CD4-positive, alpha-beta memory T cell (primary cell): ENCODE results near the gene MYO5A. TPM values are rescaled to one million over a fixed set of nuclear protein-coding genes. Genes with fewer than 3 reads are reported as not detected.
"Not testable (repeated sequence)": the region's sequence is repeated elsewhere in the genome, so short reads cannot be mapped to it uniquely, and the experiment has no call there.

Source experiments
- CTCF ChIA-PET: fragments of 350-600 bp; sonication (Branson Sonifier 250); formaldehyde crosslinking; loops from one replicate; lab custom pipeline; 2021; ENCODE audit warnings: inconsistent platforms; ENCODE audit not compliant: partially characterized antibody; lab: Charles Lee
- POLR2A ChIA-PET: fragments of 350-600 bp; sonication (Branson Sonifier 250); formaldehyde crosslinking; loops from one replicate; lab custom pipeline; 2021; ENCODE audit not compliant: partially characterized antibody; lab: Charles Lee
- DNase-seq, 5 donors: peaks; one replicate each; pipeline versions ENCODE4 v3.0.0 to v3.0.0-alpha.2; 2020 to 2022; ENCODE audit warnings: mixed read lengths in 1 of 5
- H3K27ac ChIP-seq: one replicate; pipeline ENCODE4 v1.7.0; 2013; ENCODE audit warnings: low read depth, low read length
- H3K27me3 ChIP-seq: 2 replicates; pipeline ENCODE4 v1.7.0; 2013; ENCODE audit warnings: mild to moderate bottlenecking, low read length, moderate library complexity; ENCODE audit not compliant: insufficient read depth
- H3K36me3 ChIP-seq: 2 replicates; pipeline ENCODE4 v1.7.0; 2013; ENCODE audit warnings: mild to moderate bottlenecking, low read length, moderate library complexity; ENCODE audit not compliant: insufficient read depth
- H3K4me1 ChIP-seq: 2 replicates; pipeline ENCODE4 v1.7.0; 2013; ENCODE audit warnings: mild to moderate bottlenecking, low read length, moderate library complexity; ENCODE audit not compliant: insufficient read depth
- H3K4me3 ChIP-seq, 2 donors: one replicate each; pipeline ENCODE4 v1.7.0; 2013; ENCODE audit warnings: low read length in 2 of 2, mild to moderate bottlenecking in 1 of 2
- H3K9me3 ChIP-seq, 2 donors: one replicate each; pipeline ENCODE4 v1.7.0; 2013; ENCODE audit warnings: low read length in 2 of 2, control low read depth in 1 of 2; ENCODE audit not compliant: control insufficient read depth in 1 of 2
- H3K27ac Mint-ChIP-seq, 7 donors: one replicate each; pipeline ENCODE4 v1.8.0; 2020 to 2021; ENCODE audit warnings: mixed read lengths in 7 of 7, mild to moderate bottlenecking in 6 of 7, inconsistent platforms in 3 of 7, moderate library complexity in 3 of 7
- H3K27me3 Mint-ChIP-seq, 2 donors: one replicate each; pipeline ENCODE4 v1.8.0; 2020 to 2021; ENCODE audit warnings: mixed read lengths in 2 of 2
- H3K36me3 Mint-ChIP-seq, 2 donors: one replicate each; pipeline ENCODE4 v1.8.0; 2020 to 2021; ENCODE audit warnings: mixed read lengths in 2 of 2, inconsistent platforms in 1 of 2, mild to moderate bottlenecking in 1 of 2
- H3K4me1 Mint-ChIP-seq, 4 donors: one replicate each; pipeline ENCODE4 v1.8.0; 2020 to 2021; ENCODE audit warnings: mixed read lengths in 4 of 4, mild to moderate bottlenecking in 1 of 4
- H3K4me3 Mint-ChIP-seq, 8 donors: one replicate each; pipeline ENCODE4 v1.8.0; 2020 to 2021; ENCODE audit warnings: mixed read lengths in 8 of 8, mild to moderate bottlenecking in 7 of 8, moderate library complexity in 6 of 8, inconsistent platforms in 3 of 8
- H3K9me3 Mint-ChIP-seq, 8 donors: one replicate each; pipeline ENCODE4 v1.8.0; 2020 to 2021; ENCODE audit warnings: mixed read lengths in 8 of 8, mild to moderate bottlenecking in 5 of 8, inconsistent platforms in 3 of 8, moderate library complexity in 1 of 8
- intact Hi-C: fragments of 100-400 bp; cut with micrococcal nuclease; formaldehyde crosslinking; loops from one replicate; pipeline ENCODE4 v1.15.1; 2023
- polyA plus RNA-seq, 2 donors: library from polyadenylated mRNA; unstranded; fragments of 300-500 nt; fragmentation: Illumina TruSeq; gene quantifications; one replicate each; pipeline ENCODE4 v1.2.3, GENCODE V29; 2021
- total RNA-seq, 2 experiments: library from RNA; stranded (reverse); gene quantifications; one replicate each; pipeline ENCODE4 v1.2.3, GENCODE V29; 2021

The MYO5A gene
- total and polyA plus RNA-seq, 4 experiments from 2014 or later = 3.6 to 43.9 (median 25.6) TPM

- Mint-ChIP-seq H3K36me3 (peaks cover 0 to 11% of the 10 kb centered on the region in 2 donors), H3K27me3 (no peaks in the 10 kb centered on the region), H3K27ac (peak overlapping the region; percentile 95 to 100 (median 98)), H3K9me3 (peaks cover 0 to 3% (median 0%) of the 10 kb centered on the region in 8 donors), H3K4me1 (peaks cover 33 to 52% (median 42%) of the 10 kb centered on the region in 4 donors), H3K4me3 (peak overlapping the region; percentile 84 to 100 (median 94))
- Histone ChIP-seq H3K9me3 (no peaks in the 10 kb centered on the region), H3K27me3 (no peaks in the 10 kb centered on the region), H3K4me3 (peak overlapping the region; percentile 64 to 80), H3K27ac (peak overlapping the region; percentile 98), H3K36me3 (no peaks in the 10 kb centered on the region), H3K4me1 (peaks cover 51% of the 10 kb centered on the region)
- intact Hi-C loops = loop anchor here (1.0 to 10.0 kb wide), 6 partner anchors 86 to 389 kb away; partner anchors contain the start of gene ATOSA
- POLR2A ChIA-PET = interaction anchor here (0.6 to 1.7 kb wide), 8 partner anchors 10 to 237 kb away, joined by 3 to 14 read pairs (median 4); partner anchors contain the start of gene MYO5A
- peak in 3 of 5 donors; percentile 47 to 64 (median 61) for DNase-seq
- CTCF ChIA-PET = interaction anchor here (1.0 to 1.3 kb wide), 2 partner anchors 189 to 237 kb away, joined by 3 read pairs; no protein-coding TSS in a partner anchor
Measured at GRCh38 chr15:52567871-52568600, 39.4 kb upstream of the MYO5A start.

- peaks cover 0 to 3% (median 0%) of the 10 kb centered on the region in 8 donors for H3K9me3 Mint-ChIP-seq
- no peak for DNase-seq
- peaks cover 37 to 62% (median 50%) of the 10 kb centered on the region in 4 donors for H3K4me1 Mint-ChIP-seq
- CTCF ChIA-PET = interaction anchor here (1.0 kb wide), 1 partner anchor 310 kb away, joined by 4 read pairs; no protein-coding TSS in a partner anchor
- peak overlapping the region; percentile 60 to 100 (median 98) for H3K27ac Mint-ChIP-seq
- intact Hi-C loops = loop anchor here (5.0 to 10.0 kb wide), 4 partner anchors 85 to 312 kb away; no protein-coding TSS in a partner anchor
- Histone ChIP-seq H3K36me3 (no peaks in the 10 kb centered on the region), H3K4me1 (peaks cover 54% of the 10 kb centered on the region), H3K27me3 (no peaks in the 10 kb centered on the region), H3K27ac (peak overlapping the region; percentile 37), H3K4me3 (peak overlapping the region in 1 of 2 donors; percentile 80), H3K9me3 (no peaks in the 10 kb centered on the region)
- H3K27me3 Mint-ChIP-seq = no peaks in the 10 kb centered on the region
- H3K4me3 Mint-ChIP-seq = peak overlapping the region in 7 of 8 donors; percentile 6 to 100 (median 94)
- H3K36me3 Mint-ChIP-seq = peaks cover 4 to 14% of the 10 kb centered on the region in 2 donors
- POLR2A ChIA-PET = interaction anchor here (0.6 to 1.0 kb wide), 2 partner anchors 156 to 235 kb away, joined by 3 read pairs; no protein-coding TSS in a partner anchor
Measured at GRCh38 chr15:52566889-52567288, 38.2 kb upstream of the MYO5A start.

GRCh38 chr15:52565417-52566358 is 37.0 kb upstream of the MYO5A start:
- H3K36me3 ChIP-seq, H3K9me3 Mint-ChIP-seq, H3K27me3 Mint-ChIP-seq, H3K4me3 ChIP-seq, DNase-seq, H3K27me3 ChIP-seq, H3K27ac ChIP-seq, H3K9me3 ChIP-seq: not testable (repeated sequence)
- Mint-ChIP-seq H3K4me3 (peak overlapping the region in 5 of 8 donors; percentile 10 to 29 (median 25)), H3K36me3 (peaks cover 6 to 15% of the 10 kb centered on the region in 2 donors), H3K4me1 (peaks cover 42 to 74% (median 57%) of the 10 kb centered on the region in 4 donors), H3K27ac (peak overlapping the region in 4 of 7 donors; percentile 25 to 78 (median 58))
- ChIA-PET CTCF (interaction anchor here (1.1 to 1.2 kb wide), 2 partner anchors 11 to 99 kb away, joined by 4 read pairs; no protein-coding TSS in a partner anchor), POLR2A (interaction anchor here (0.6 to 1.4 kb wide), 4 partner anchors 10 to 391 kb away, joined by 3 to 4 read pairs (median 4); partner anchors contain the start of gene MYO5A)
- peaks cover 65% of the 10 kb centered on the region for H3K4me1 ChIP-seq
- intact Hi-C loops = loop anchor here (5.0 to 10.0 kb wide), 4 partner anchors 83 to 311 kb away; no protein-coding TSS in a partner anchor

- Histone ChIP-seq H3K27me3 (no peaks in the 10 kb centered on the region), H3K4me3 (no peak overlapping the region), H3K27ac (no peak overlapping the region), H3K36me3 (no peaks in the 10 kb centered on the region), H3K9me3 (no peaks in the 10 kb centered on the region), H3K4me1 (peaks cover 81% of the 10 kb centered on the region)
- peaks cover 6 to 24% of the 10 kb centered on the region in 2 donors for H3K36me3 Mint-ChIP-seq
- H3K4me1 Mint-ChIP-seq = peaks cover 52 to 87% (median 70%) of the 10 kb centered on the region in 4 donors
- intact Hi-C loops = loop anchor here (10.0 kb wide), 2 partner anchors 171 to 309 kb away; no protein-coding TSS in a partner anchor
- peak overlapping the region in 3 of 8 donors; percentile 45 to 50 (median 48) for H3K4me3 Mint-ChIP-seq
- ChIA-PET CTCF (interaction anchor here (0.8 kb wide), 1 partner anchor 10 kb away, joined by 5 read pairs; no protein-coding TSS in a partner anchor), POLR2A (interaction anchor here (1.1 kb wide), 1 partner anchor 35 kb away, joined by 3 read pairs; no protein-coding TSS in a partner anchor)
- DNase-seq = no peak
- peak overlapping the region in 1 of 7 donors; percentile 3 for H3K27ac Mint-ChIP-seq
- no peaks in the 10 kb centered on the region for H3K9me3 Mint-ChIP-seq
- no peaks in the 10 kb centered on the region for H3K27me3 Mint-ChIP-seq
Measured at GRCh38 chr15:52563501-52564060, 34.9 kb upstream of the MYO5A start.

GRCh38 chr15:52559575-52559974 is 30.9 kb upstream of the MYO5A start:
- H3K27ac Mint-ChIP-seq = peak overlapping the region in 3 of 7 donors; percentile 42 to 72 (median 66)
- no peak overlapping the region for H3K4me3 ChIP-seq
- peak overlapping the region in 4 of 8 donors; percentile 9 to 54 (median 47) for H3K4me3 Mint-ChIP-seq

GRCh38 chr15:52559022-52559421 is 30.3 kb upstream of the MYO5A start:
- no peaks in the 10 kb centered on the region for H3K27me3 Mint-ChIP-seq
- H3K4me1 Mint-ChIP-seq = peaks cover 42 to 71% (median 54%) of the 10 kb centered on the region in 4 donors
- ChIA-PET CTCF (interaction anchor here (0.6 to 1.1 kb wide), 3 partner anchors 54 to 190 kb away, joined by 3 read pairs; no protein-coding TSS in a partner anchor), POLR2A (interaction anchor here (0.8 to 1.5 kb wide), 3 partner anchors 9 to 1794 kb away, joined by 3 to 4 read pairs (median 4); partner anchors contain the start of gene ARPP19)
- H3K4me3 Mint-ChIP-seq = peak overlapping the region in 4 of 8 donors; percentile 9 to 54 (median 47)
- H3K36me3 ChIP-seq = peaks cover 4% of the 10 kb centered on the region
- H3K36me3 Mint-ChIP-seq = peaks cover 17 to 40% of the 10 kb centered on the region in 2 donors
- H3K27ac ChIP-seq = peak overlapping the region; percentile 10
- H3K4me3 ChIP-seq = no peak overlapping the region
- no peak for DNase-seq
- H3K9me3 Mint-ChIP-seq = no peaks in the 10 kb centered on the region
- H3K27ac Mint-ChIP-seq = peak overlapping the region in 6 of 7 donors; percentile 33 to 75 (median 54)
- intact Hi-C loops = no loop called here
- peaks cover 55% of the 10 kb centered on the region for H3K4me1 ChIP-seq
- H3K27me3 ChIP-seq = no peaks in the 10 kb centered on the region
- H3K9me3 ChIP-seq = no peaks in the 10 kb centered on the region

More at GRCh38 chr15:52559575-52559974, 30.9 kb upstream of the MYO5A start:
- DNase-seq = no peak
- no peaks in the 10 kb centered on the region for H3K9me3 ChIP-seq
- H3K36me3 Mint-ChIP-seq = peaks cover 15 to 36% of the 10 kb centered on the region in 2 donors
- no peaks in the 10 kb centered on the region for H3K27me3 Mint-ChIP-seq
- peaks cover 59% of the 10 kb centered on the region for H3K4me1 ChIP-seq
- peak overlapping the region; percentile 10 for H3K27ac ChIP-seq
- ChIA-PET CTCF (interaction anchor here (0.6 to 1.1 kb wide), 2 partner anchors 53 to 175 kb away, joined by 3 read pairs; no protein-coding TSS in a partner anchor), POLR2A (interaction anchor here (0.8 to 1.5 kb wide), 3 partner anchors 9 to 1794 kb away, joined by 3 to 4 read pairs (median 4); partner anchors contain the start of gene ARPP19)
- intact Hi-C loops = no loop called here
- H3K9me3 Mint-ChIP-seq = no peaks in the 10 kb centered on the region
- peaks cover 4% of the 10 kb centered on the region for H3K36me3 ChIP-seq
- peaks cover 43 to 77% (median 57%) of the 10 kb centered on the region in 4 donors for H3K4me1 Mint-ChIP-seq
- H3K27me3 ChIP-seq = no peaks in the 10 kb centered on the region
